AG04449 (cell line): Measurements from ENCODE around the gene ZNF276.
"Not testable (repeated sequence)": the region's sequence is repeated elsewhere in the genome, so short reads cannot be mapped to it uniquely, and the experiment has no call there.

ENCODE experiments used
- CTCF ChIA-PET: fragments of 350-600 bp; formaldehyde crosslinking; extraction: SDS; loops from one replicate; lab custom pipeline; 2021; ENCODE audit warnings: antibody characterized with exemption; lab: Yijun Ruan, JAX
- POLR2A ChIA-PET: fragments of 400-600, 350-600 bp; formaldehyde crosslinking; extraction: SDS; loops from one replicate; lab custom pipeline; 2020; ENCODE audit warnings: antibody characterized with exemption, inconsistent platforms; lab: Yijun Ruan, JAX
- DNase-seq: peaks from one replicate; pipeline ENCODE4 v3.0.0-alpha.2; 2010; ENCODE audit warnings: low read depth, low spot score
- H3K4me3 ChIP-seq: 2 replicates; pipeline ENCODE4 v1.5.1; 2011; ENCODE audit warnings: low read depth, mild to moderate bottlenecking, control low read depth, low read length
- CTCF ChIP-seq: IDR thresholded peaks from one replicate; pipeline ENCODE4 v1.5.1; 2011; ENCODE audit warnings: mild to moderate bottlenecking, moderate library complexity, low read length, control low read depth, inconsistent platforms; ENCODE audit not compliant: insufficient read depth; ENCODE audit errors: missing control alignments

The ZNF276 gene

GRCh38 chr16:89696670-89697128 is 24.6 kb upstream of the ZNF276 start:
- no peak for TF ChIP-seq CTCF
- DNase-seq, result no peak
- ChIA-PET CTCF (interaction anchor here (2.5 kb wide), 1 partner anchor 9 kb away, joined by 14 read pairs; no protein-coding TSS in a partner anchor), POLR2A (interaction anchor here (1.0 to 1.5 kb wide), 3 partner anchors 9 to 11 kb away, joined by 3 to 6 read pairs (median 3); partner anchors contain the start of gene CDK10)
- H3K4me3 ChIP-seq, result no peak overlapping the region

GRCh38 chr16:89697161-89697615 is 24.1 kb upstream of the ZNF276 start:
- no peak overlapping the region for H3K4me3 ChIP-seq
- ChIA-PET CTCF (interaction anchor here (1.6 kb wide), 1 partner anchor 10 kb away, joined by 5 read pairs; the partner anchor contains the start of gene CDK10), POLR2A (interaction anchor here (1.0 to 2.0 kb wide), 3 partner anchors 9 to 11 kb away, joined by 3 to 7 read pairs (median 3); partner anchors contain the start of gene CDK10)
- TF ChIP-seq CTCF, result no peak
- no peak for DNase-seq

GRCh38 chr16:89697616-89698331 is 23.6 kb upstream of the ZNF276 start:
- ChIA-PET CTCF (interaction anchor here (1.6 to 4.1 kb wide), 2 partner anchors 11 to 96 kb away, joined by 5 to 46 read pairs; partner anchors contain the start of gene CDK10), POLR2A (interaction anchor here (1.0 to 2.0 kb wide), 3 partner anchors 8 to 11 kb away, joined by 3 to 7 read pairs (median 3); partner anchors contain the start of gene CDK10)
- no peak for DNase-seq
- H3K4me3 ChIP-seq, result no peak overlapping the region
- no peak for TF ChIP-seq CTCF

- not testable (repeated sequence) for DNase-seq, H3K4me3 ChIP-seq
- ChIA-PET POLR2A (interaction anchor here (2.0 kb wide), 1 partner anchor 12 kb away, joined by 7 read pairs; the partner anchor contains the start of gene CDK10), CTCF (interaction anchor here (1.6 to 4.1 kb wide), 6 partner anchors 9 to 163 kb away, joined by 5 to 60 read pairs (median 22); partner anchors contain the start of gene CDK10)
These were observed 22.6 kb upstream of the ZNF276 start for GRCh38 chr16:89698717-89699116.

GRCh38 chr16:89699629-89700099 is 21.7 kb upstream of the ZNF276 start:
- ChIA-PET POLR2A (interaction anchor here (1.1 to 1.6 kb wide), 3 partner anchors 13 to 58 kb away, joined by 3 to 8 read pairs (median 5); partner anchors contain the start of genes CDK10 and VPS9D1), CTCF (interaction anchor here (0.9 to 4.1 kb wide), 23 partner anchors 9 to 248 kb away, joined by 3 to 60 read pairs (median 5); partner anchors contain the start of genes CDK10, DEF8, TCF25 and VPS9D1)
- DNase-seq, H3K4me3 ChIP-seq: not testable (repeated sequence)

- DNase-seq, result peak; percentile 70
- POLR2A ChIA-PET, result interaction anchor here (1.1 to 1.6 kb wide), 4 partner anchors 12 to 58 kb away, joined by 3 to 8 read pairs (median 4); partner anchors contain the start of genes CDK10 and VPS9D1
- CTCF ChIA-PET, result interaction anchor here (0.5 to 4.1 kb wide), 28 partner anchors 8 to 248 kb away, joined by 3 to 60 read pairs (median 4); partner anchors contain the start of genes CDK10, DEF8, TCF25 and VPS9D1
- TF ChIP-seq CTCF, result peak; percentile 76
- peak overlapping the region; percentile 83 for H3K4me3 ChIP-seq
These were observed 21.2 kb upstream of the ZNF276 start for GRCh38 chr16:89700100-89700648.
